GM12878 (cell line): Measurements from ENCODE around the gene DSG2. TPM values are rescaled to one million over a fixed set of nuclear protein-coding genes. Genes with fewer than 3 reads are reported as not detected.

Source experiments
- ATAC-seq: fragments of 200-7000 bp; cut with Tn5 transposase; 3 replicates; pipeline ENCODE4 v1.9.1; 2020; ENCODE audit warnings: mild to moderate bottlenecking, moderate library complexity
- BruUV-seq: library from RNA; stranded (reverse); fragments of 400-500 nt; replicated peaks from 2 replicates; lab custom pipeline; 2021; lab: Mats Ljungman, UMichigan
- CTCF ChIA-PET: fragments of 300-600 bp; sonication (Branson Sonifier 250); formaldehyde crosslinking; extraction: SDS; loops from one replicate; lab custom pipeline; 2021; ENCODE audit warnings: inconsistent platforms; lab: Yijun Ruan, JAX
- POLR2A ChIA-PET: fragments of 350-600 bp; formaldehyde crosslinking; extraction: SDS; loops from one replicate; lab custom pipeline; 2021; ENCODE audit warnings: inconsistent platforms; lab: Charles Lee
- RAD21 ChIA-PET: fragments of 300-600 bp; sonication (Branson Sonifier 250); formaldehyde crosslinking; loops from one replicate; lab custom pipeline; 2023; ENCODE audit warnings: antibody characterized with exemption; ENCODE audit not compliant: unreplicated experiment; lab: Charles Lee
- SMC1A ChIA-PET: fragments of 300-600 bp; sonication (Branson Sonifier 250); formaldehyde crosslinking; loops from one replicate; lab custom pipeline; 2023; ENCODE audit not compliant: unreplicated experiment, uncharacterized antibody; lab: Charles Lee
- DNase-seq: peaks from one replicate; pipeline ENCODE4 v3.0.0-alpha.2; 2011; ENCODE audit warnings: low read depth, low spot score
- FAIRE-seq: peaks from 3 replicates; lab custom pipeline; 2011; peaks lifted over from hg19 to GRCh38; lab: Jason Lieb, UNC
- H2AFZ ChIP-seq: 2 replicates; pipeline ENCODE4 v1.6.0; 2011; ENCODE audit warnings: low read depth, low read length, control low read depth; ENCODE audit not compliant: control insufficient read depth
- H3K27ac ChIP-seq: 2 replicates; pipeline ENCODE4 v1.5.1; 2011; ENCODE audit warnings: control low read depth; ENCODE audit not compliant: control insufficient read depth, insufficient read depth
- H3K27me3 ChIP-seq, 2 experiments: replicated peaks in 1 of 2; 2 replicates each; pipeline versions ENCODE4 v1.6.0 to v1.6.1; 2011; ENCODE audit warnings: low read length in 1 of 2; ENCODE audit not compliant: control insufficient read depth in 2 of 2, insufficient read depth in 2 of 2
- H3K36me3 ChIP-seq, 2 experiments: 2 replicates each; pipeline ENCODE4 v1.5.1; 2011; ENCODE audit warnings: low read length in 1 of 2; ENCODE audit not compliant: control insufficient read depth in 2 of 2, insufficient read depth in 2 of 2
- H3K4me1 ChIP-seq: 2 replicates; pipeline ENCODE4 v1.6.1; 2011; ENCODE audit warnings: mild to moderate bottlenecking, low read length, moderate library complexity, mixed read lengths; ENCODE audit not compliant: control insufficient read depth, insufficient read depth
- H3K4me2 ChIP-seq: 2 replicates; pipeline ENCODE4 v1.6.0; 2011; ENCODE audit warnings: control low read depth; ENCODE audit not compliant: control insufficient read depth, insufficient read depth
- H3K4me3 ChIP-seq: fragments of 200-600 bp; sonication (generic); 2 replicates; pipeline ENCODE4 v1.5.1; 2016
- H3K79me2 ChIP-seq: 2 replicates; pipeline ENCODE4 v1.6.0; 2011; ENCODE audit warnings: low read length; ENCODE audit not compliant: control insufficient read depth, insufficient read depth
- H3K9ac ChIP-seq: 2 replicates; pipeline ENCODE4 v1.8.0; 2011; ENCODE audit warnings: low read length, control low read depth, mixed read lengths; ENCODE audit not compliant: control insufficient read depth, insufficient read depth
- H3K9me3 ChIP-seq: replicated peaks from 3 replicates; pipeline ENCODE4 v1.5.1; 2011; ENCODE audit warnings: mild to moderate bottlenecking, low read length; ENCODE audit not compliant: control insufficient read depth, insufficient read depth
- H4K20me1 ChIP-seq: 2 replicates; pipeline ENCODE4 v1.6.0; 2011; ENCODE audit not compliant: control insufficient read depth, insufficient read depth
- DPF2 ChIP-seq: fragments of 450-650 bp; IDR thresholded peaks from 2 replicates; pipeline ENCODE4 v1.6.1; 2017; ENCODE audit warnings: mild to moderate bottlenecking
- ETV6 ChIP-seq, 2 experiments: fragments of 450-650 bp in 1 of 2; IDR thresholded peaks in 1 of 2; conservative IDR thresholded peaks in 1 of 2; 2 replicates each; pipeline ENCODE4 v1.6.1; 2014; ENCODE audit warnings: antibody characterized with exemption in 1 of 2, borderline replicate concordance in 1 of 2, low read depth in 1 of 2, mild to moderate bottlenecking in 1 of 2, moderate library complexity in 1 of 2
- FOXM1 ChIP-seq: IDR thresholded peaks from 2 replicates; pipeline ENCODE4 v1.6.1; 2012; ENCODE audit warnings: low read depth, mild to moderate bottlenecking, inconsistent platforms, low read length, moderate library complexity
- HCFC1 ChIP-seq: fragments of 150-350 bp; IDR thresholded peaks from 2 replicates; pipeline ENCODE4 v1.6.1; 2014; ENCODE audit warnings: low read length
- HDGF ChIP-seq: fragments of 450-650 bp; IDR thresholded peaks from 2 replicates; pipeline ENCODE4 v1.6.1; 2016; ENCODE audit warnings: antibody characterized with exemption
- MYB ChIP-seq: fragments of 150-350 bp; IDR thresholded peaks from 2 replicates; pipeline ENCODE4 v1.6.1; 2014; ENCODE audit warnings: mild to moderate bottlenecking, low read depth, low read length, borderline replicate concordance
- RAD21 ChIP-seq: IDR thresholded peaks from 2 replicates; pipeline ENCODE4 v1.6.1; 2011; ENCODE audit warnings: mild to moderate bottlenecking, low read depth, low read length, moderate library complexity; ENCODE audit not compliant: insufficient read depth
- ZNF24 ChIP-seq: fragments of 450-650 bp; IDR thresholded peaks from 2 replicates; pipeline ENCODE4 v1.6.1; 2017; ENCODE audit warnings: antibody characterized with exemption, mild to moderate bottlenecking
- whole genome bisulfite sequencing: methylation state at CpG from one replicate; pipeline ENCODE4 v1.1.6; 2016; ENCODE audit warnings: low lambda C conversion rate; ENCODE audit not compliant: insufficient replicate concordance, insufficient coverage; ENCODE audit errors: missing lambda C conversion rate; 5-methylcytosine and 5-hydroxymethylcytosine counted together
- in situ Hi-C: fragments of 300-500 bp; cut with MboI; formaldehyde crosslinking; loops from 9 replicates; pipeline ENCODE4 v1.14.3; 2018; ENCODE audit warnings: mixed read lengths
- intact Hi-C: fragments of 100-400 bp; cut with micrococcal nuclease; formaldehyde crosslinking; loops from one replicate; pipeline ENCODE4 v1.14.2; 2022; ENCODE audit not compliant: unreplicated experiment
- polyA plus RNA-seq, 11 experiments: library from polyadenylated mRNA; depleted of rRNA in 4 of 11; unstranded in 6 of 11; stranded (reverse) in 5 of 11; fragments of >200 nt; fragmentation: Nextera tagmentation in 4 of 11; fragmentation: Illumina TruSeq in 1 of 11; extraction: Ambion mirVana in 4 of 11; extraction: Trizol in 1 of 11; gene quantifications; 1 replicate in 1 of 11; 2 replicates in 10 of 11; pipeline versions ENCODE4 v1.2.1 to v1.2.3, GENCODE V29; 2011 to 2016; ENCODE audit warnings: inconsistent platforms in 2 of 11, missing spikeins in 2 of 11, low read depth in 1 of 11
- total RNA-seq, 4 experiments: library from RNA; depleted of rRNA in 3 of 4; stranded (reverse); fragments of >200 nt in 3 of 4; fragmentation: Illumina TruSeq in 1 of 4; extraction: Trizol in 1 of 4; gene quantifications; 2 replicates each; pipeline versions ENCODE4 v1.2.1 to v1.2.3, GENCODE V29; 2013 to 2021
- TF ChIP-seq, protein P1 (sequence below): fragments of 450-650 bp; conservative IDR thresholded peaks from 2 replicates; pipeline ENCODE4 v1.6.1; 2017; ENCODE audit warnings: mild to moderate bottlenecking, moderate library complexity

Gene DSG2
- total and polyA plus RNA-seq, 10 of the 15 experiments (the other 5 are each of a cell fraction or from before 2014, with no cell fraction given) = 11.7 to 46.2 (median 28.0) TPM

DNA sequence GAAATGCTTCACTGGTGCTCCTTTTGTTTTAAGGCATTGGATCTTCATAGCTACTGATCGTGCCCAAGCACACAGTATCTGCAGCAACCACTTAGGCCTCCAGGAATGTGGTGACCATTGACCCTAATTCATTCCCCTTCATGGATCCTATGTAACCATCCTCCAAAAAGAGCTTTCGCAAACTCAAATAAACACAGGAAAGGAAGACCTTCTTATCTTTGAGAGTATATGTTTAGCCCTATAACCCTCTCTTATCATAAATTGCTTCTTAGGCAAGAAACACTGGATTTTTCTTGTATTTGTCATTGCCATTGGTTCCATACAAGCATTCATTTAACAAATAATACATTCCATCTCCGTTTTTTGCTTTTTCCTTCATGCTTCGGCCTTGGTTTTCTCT lies 89.6 kb downstream of the DSG2 start:
- Histone ChIP-seq H3K9ac (no peak overlapping the region), H4K20me1 (no peaks in the 10 kb centered on the region), H3K27ac (no peak overlapping the region), H3K27me3 (no peaks in the 10 kb centered on the region), H3K79me2 (no peaks in the 10 kb centered on the region), H2AFZ (no peak overlapping the region), H3K4me2 (no peak overlapping the region), H3K4me3 (no peak overlapping the region), H3K4me1 (no peaks in the 10 kb centered on the region), H3K36me3 (no peaks in the 10 kb centered on the region), H3K9me3 (no peaks in the 10 kb centered on the region)
- SMC1A ChIA-PET = interaction anchor here (0.6 to 1.4 kb wide), 3 partner anchors 9 to 28 kb away, joined by 3 to 4 read pairs (median 3); no protein-coding TSS in a partner anchor
- DNase-seq = no peak
- RAD21 ChIA-PET = no interaction called here
- TF ChIP-seq HDGF = no peak
- TF ChIP-seq DPF2 = no peak
- no peak for TF ChIP-seq ZNF24
- TF ChIP-seq RAD21 = no peak
- TF ChIP-seq MYB = no peak
- no peak for TF ChIP-seq FOXM1
- TF ChIP-seq, protein P1, sequence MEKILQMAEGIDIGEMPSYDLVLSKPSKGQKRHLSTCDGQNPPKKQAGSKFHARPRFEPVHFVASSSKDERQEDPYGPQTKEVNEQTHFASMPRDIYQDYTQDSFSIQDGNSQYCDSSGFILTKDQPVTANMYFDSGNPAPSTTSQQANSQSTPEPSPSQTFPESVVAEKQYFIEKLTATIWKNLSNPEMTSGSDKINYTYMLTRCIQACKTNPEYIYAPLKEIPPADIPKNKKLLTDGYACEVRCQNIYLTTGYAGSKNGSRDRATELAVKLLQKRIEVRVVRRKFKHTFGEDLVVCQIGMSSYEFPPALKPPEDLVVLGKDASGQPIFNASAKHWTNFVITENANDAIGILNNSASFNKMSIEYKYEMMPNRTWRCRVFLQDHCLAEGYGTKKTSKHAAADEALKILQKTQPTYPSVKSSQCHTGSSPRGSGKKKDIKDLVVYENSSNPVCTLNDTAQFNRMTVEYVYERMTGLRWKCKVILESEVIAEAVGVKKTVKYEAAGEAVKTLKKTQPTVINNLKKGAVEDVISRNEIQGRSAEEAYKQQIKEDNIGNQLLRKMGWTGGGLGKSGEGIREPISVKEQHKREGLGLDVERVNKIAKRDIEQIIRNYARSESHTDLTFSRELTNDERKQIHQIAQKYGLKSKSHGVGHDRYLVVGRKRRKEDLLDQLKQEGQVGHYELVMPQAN = no peak
- no peak for TF ChIP-seq HCFC1
- TF ChIP-seq ETV6 (conservative IDR thresholded peaks at IDR 0.05 in 1 of 2, IDR thresholded peaks at IDR 0.05 in 1 of 2; ENCODE audit: borderline replicate concordance in 1 of 2, low read depth in 1 of 2) = no peak
- POLR2A ChIA-PET = no interaction called here
- CTCF ChIA-PET = interaction anchor here (0.6 to 0.8 kb wide), 2 partner anchors 11 to 33 kb away, joined by 3 read pairs; no protein-coding TSS in a partner anchor
- no peak for ATAC-seq
- no peak for FAIRE-seq
- in situ Hi-C loops = no loop called here
- WGBS = 74% methylated on average over 4 of the region's 4 CpGs
- intact Hi-C loops = no loop called here
- BruUV-seq = no TSS peak
